NT2/D1 (cell line): ENCODE measurements around the gene CRIP3.

Experiments
- SUZ12 ChIP-seq: IDR thresholded peaks from 2 replicates; pipeline ENCODE4 v1.6.1; 2011; ENCODE audit not compliant: insufficient read length, insufficient read depth; ENCODE audit errors: extremely low read depth
- YY1 ChIP-seq: IDR thresholded peaks from 2 replicates; pipeline ENCODE4 v1.6.1; 2011; ENCODE audit not compliant: insufficient read length, insufficient read depth
- ZNF274 ChIP-seq: IDR thresholded peaks from 2 replicates; pipeline ENCODE4 v1.6.1; 2011; ENCODE audit warnings: mild to moderate bottlenecking, low read depth, low read length

DNA sequence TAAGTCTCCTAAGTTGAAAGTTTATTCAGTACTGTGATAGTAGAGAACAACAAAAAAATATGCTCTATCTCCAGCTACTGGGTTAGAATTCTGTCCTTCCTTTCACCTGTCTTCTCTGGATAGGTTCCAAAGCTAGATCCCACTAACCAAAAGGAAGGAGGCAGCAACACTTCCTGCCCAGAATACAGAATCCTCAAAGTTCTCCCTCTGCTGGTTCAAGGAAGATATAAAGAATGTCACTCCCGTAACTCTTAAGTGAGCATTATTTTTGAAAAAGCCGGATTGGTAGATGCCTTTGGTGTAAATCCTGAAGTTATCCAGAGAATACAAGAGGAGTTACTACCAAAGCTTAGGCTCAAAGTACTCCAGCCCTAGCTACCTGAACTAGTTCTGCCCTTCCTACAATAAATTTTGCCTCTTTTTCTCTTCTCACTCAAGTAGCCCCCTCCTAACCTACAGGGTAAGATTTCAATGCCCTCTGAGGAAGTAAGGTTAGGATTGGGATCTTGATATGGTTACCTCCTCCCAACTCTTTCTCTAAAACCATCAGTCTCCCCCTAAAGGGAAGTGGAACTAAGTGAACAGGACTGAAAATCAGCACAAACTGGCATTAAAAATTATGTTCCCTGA lies 26.0 kb upstream of the CRIP3 start:
- TF ChIP-seq ZNF274 (no peak), YY1 (no peak), SUZ12 (no peak)
